Left lung (tissue), 10 donors: ENCODE measurements around the gene DIPK1C. TPM values are rescaled to one million over a fixed set of nuclear protein-coding genes. Genes with fewer than 3 reads are reported as not detected.

Source experiments
- ATAC-seq: fragments of 200-7000 bp; cut with Tn5 transposase; one replicate; pipeline ENCODE4 v1.9.1; 2020; ENCODE audit warnings: moderate library complexity
- DNase-seq, 4 donors: peaks; one replicate each; pipeline ENCODE4 v3.0.0-alpha.2; 2013 to 2020
- H3K27ac ChIP-seq, 2 donors: fragments of 200-600 bp; sonication (generic) in 1 of 2; one replicate each; pipeline versions ENCODE4 v1.5.0 to v1.8.0; 2020 to 2021
- H3K27me3 ChIP-seq, 2 donors: fragments of 200-600 bp; sonication (generic) in 1 of 2; one replicate each; pipeline versions ENCODE4 v1.5.0 to v1.8.0; 2020 to 2021
- H3K36me3 ChIP-seq, 2 donors: fragments of 200-600 bp; sonication (generic) in 1 of 2; one replicate each; pipeline versions ENCODE4 v1.5.0 to v1.8.0; 2020 to 2021
- H3K4me1 ChIP-seq, 2 donors: fragments of 200-600 bp; one replicate each; pipeline ENCODE4 v1.8.0; 2021
- H3K4me3 ChIP-seq, 2 donors: fragments of 200-600 bp; sonication (generic) in 1 of 2; one replicate each; pipeline versions ENCODE4 v1.5.0 to v1.8.0; 2020 to 2021; ENCODE audit warnings: mild to moderate bottlenecking in 1 of 2
- H3K9me3 ChIP-seq, 2 donors: fragments of 200-600 bp; sonication (generic) in 1 of 2; one replicate each; pipeline versions ENCODE4 v1.5.0 to v1.8.0; 2020 to 2021
- intact Hi-C, 2 donors: fragments of 100-400 bp; cut with DNase I; formaldehyde crosslinking; loops; one replicate each; pipeline versions ENCODE4 v1.11.2 to v1.14.2; 2022
- polyA plus RNA-seq, 6 donors: library from polyadenylated mRNA; unstranded; fragments of 120-200 nt; gene quantifications; one replicate each; pipeline ENCODE4 v1.2.1, GENCODE V29; 2013; ENCODE audit not compliant: insufficient read length in 6 of 6
- total RNA-seq, 2 donors: library from RNA; stranded (reverse); fragmentation: NEBNext Ultra II Directional; extraction: Animal tissue kit (Norgen Biotek cat#: 25700); gene quantifications; one replicate each; pipeline ENCODE4 v1.2.1, GENCODE V29; 2021
- TF ChIP-seq, protein P1 (sequence below), 2 donors: fragments of 200-600 bp; sonication (generic) in 1 of 2; IDR thresholded peaks; one replicate each; pipeline versions ENCODE4 v1.5.0 to v1.8.0; 2021; ENCODE audit warnings: antibody characterized with exemption in 2 of 2
- donor health status: DM: no; HTN: yes; CAD: no.
- donor health status: DM: no; HTN: no; CAD: no.

The DIPK1C gene
- total and polyA plus RNA-seq, 8 donors = 0.09 to 0.31 (median 0.21) TPM; not detected in 3

DNA sequence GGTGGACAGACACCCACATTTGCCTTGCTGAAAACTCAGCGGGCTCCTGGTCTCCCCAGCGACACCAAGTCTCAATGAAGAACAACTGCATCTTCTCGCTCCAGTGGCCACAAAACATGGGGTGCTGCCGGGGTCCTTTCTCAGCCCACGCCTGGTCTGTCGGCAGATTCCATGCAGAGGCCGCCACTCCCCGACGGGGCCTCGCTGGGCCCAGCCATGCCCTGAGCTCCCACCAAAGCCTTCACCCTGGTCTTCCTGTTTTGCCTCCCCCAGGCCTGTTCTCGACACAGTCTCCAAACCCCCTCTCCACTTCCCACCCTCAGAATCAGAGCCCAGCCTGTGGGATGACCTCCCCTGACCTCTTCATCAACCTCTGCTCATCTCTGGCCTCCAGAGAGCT, 31.2 kb downstream of the DIPK1C start:
- no peaks in the 10 kb centered on the region for H3K4me1 ChIP-seq
- H3K36me3 ChIP-seq = no peaks in the 10 kb centered on the region
- H3K27ac ChIP-seq = no peak overlapping the region
- H3K9me3 ChIP-seq = peaks cover 0 to 12% of the 10 kb centered on the region in 2 donors
- TF ChIP-seq, protein P1, sequence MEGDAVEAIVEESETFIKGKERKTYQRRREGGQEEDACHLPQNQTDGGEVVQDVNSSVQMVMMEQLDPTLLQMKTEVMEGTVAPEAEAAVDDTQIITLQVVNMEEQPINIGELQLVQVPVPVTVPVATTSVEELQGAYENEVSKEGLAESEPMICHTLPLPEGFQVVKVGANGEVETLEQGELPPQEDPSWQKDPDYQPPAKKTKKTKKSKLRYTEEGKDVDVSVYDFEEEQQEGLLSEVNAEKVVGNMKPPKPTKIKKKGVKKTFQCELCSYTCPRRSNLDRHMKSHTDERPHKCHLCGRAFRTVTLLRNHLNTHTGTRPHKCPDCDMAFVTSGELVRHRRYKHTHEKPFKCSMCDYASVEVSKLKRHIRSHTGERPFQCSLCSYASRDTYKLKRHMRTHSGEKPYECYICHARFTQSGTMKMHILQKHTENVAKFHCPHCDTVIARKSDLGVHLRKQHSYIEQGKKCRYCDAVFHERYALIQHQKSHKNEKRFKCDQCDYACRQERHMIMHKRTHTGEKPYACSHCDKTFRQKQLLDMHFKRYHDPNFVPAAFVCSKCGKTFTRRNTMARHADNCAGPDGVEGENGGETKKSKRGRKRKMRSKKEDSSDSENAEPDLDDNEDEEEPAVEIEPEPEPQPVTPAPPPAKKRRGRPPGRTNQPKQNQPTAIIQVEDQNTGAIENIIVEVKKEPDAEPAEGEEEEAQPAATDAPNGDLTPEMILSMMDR (IDR thresholded peaks at IDR 0.05) = no peak
- H3K4me3 ChIP-seq = no peak overlapping the region
- ATAC-seq (no peak), DNase-seq (no peak)
- no peaks in the 10 kb centered on the region for H3K27me3 ChIP-seq
- intact Hi-C loops = no loop called here

DNA sequence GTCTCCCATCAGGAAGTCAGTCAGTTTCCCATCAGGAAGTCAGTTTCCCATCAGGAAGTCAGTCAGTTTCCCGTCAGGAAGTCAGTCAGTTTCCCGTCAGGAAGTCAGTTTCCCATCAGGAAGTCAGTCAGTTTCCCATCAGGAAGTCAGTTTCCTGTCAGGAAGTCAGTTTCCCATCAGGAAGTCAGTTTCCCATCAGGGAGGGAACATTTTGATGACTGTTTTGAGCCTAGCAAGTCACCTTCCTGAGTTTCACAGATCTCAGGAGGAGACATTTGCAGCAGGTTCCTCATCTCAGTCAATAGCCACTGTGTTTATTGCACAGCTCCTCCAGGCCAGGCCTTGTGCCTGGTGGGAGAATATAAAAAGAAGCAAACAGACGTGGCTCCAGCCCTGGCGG, 31.9 kb downstream of the DIPK1C start:
- Histone ChIP-seq H3K27me3 (no peaks in the 10 kb centered on the region), H3K36me3 (no peaks in the 10 kb centered on the region), H3K9me3 (peaks cover 0 to 12% of the 10 kb centered on the region in 2 donors), H3K4me3 (no peak overlapping the region), H3K27ac (no peak overlapping the region), H3K4me1 (no peaks in the 10 kb centered on the region)
- TF ChIP-seq, protein P1 (IDR thresholded peaks at IDR 0.05) = no peak
- DNase-seq = no peak
- intact Hi-C loops = no loop called here
- no peak for ATAC-seq

DNA sequence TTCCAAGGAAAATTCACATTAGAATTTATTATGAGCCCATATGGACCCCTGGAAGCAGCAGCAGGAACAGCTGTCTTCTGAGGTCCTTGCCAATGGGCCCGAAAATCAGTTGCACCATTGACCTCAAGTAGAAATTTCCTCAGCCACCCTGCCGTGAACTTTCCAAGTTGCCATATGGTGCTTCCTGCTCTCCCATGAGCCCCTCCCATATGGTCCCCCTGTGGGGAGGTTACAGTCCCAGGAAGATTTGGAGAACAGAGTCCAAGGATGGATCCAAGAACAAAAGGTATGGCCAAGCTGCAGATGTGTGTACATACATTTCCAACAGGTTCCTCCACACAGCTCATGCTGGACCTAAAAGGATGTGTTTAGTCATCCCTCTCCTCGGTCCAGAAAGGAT, 34.6 kb downstream of the DIPK1C start:
- TF ChIP-seq, protein P1 (IDR thresholded peaks at IDR 0.05) = no peak
- ATAC-seq (no peak), DNase-seq (peak in 2 of 4 donors; percentile 36 to 60)
- Histone ChIP-seq H3K9me3 (peaks cover 0 to 12% of the 10 kb centered on the region in 2 donors), H3K36me3 (no peaks in the 10 kb centered on the region), H3K27me3 (no peaks in the 10 kb centered on the region), H3K27ac (no peak overlapping the region), H3K4me1 (no peaks in the 10 kb centered on the region), H3K4me3 (no peak overlapping the region)
- intact Hi-C loops = no loop called here

DNA sequence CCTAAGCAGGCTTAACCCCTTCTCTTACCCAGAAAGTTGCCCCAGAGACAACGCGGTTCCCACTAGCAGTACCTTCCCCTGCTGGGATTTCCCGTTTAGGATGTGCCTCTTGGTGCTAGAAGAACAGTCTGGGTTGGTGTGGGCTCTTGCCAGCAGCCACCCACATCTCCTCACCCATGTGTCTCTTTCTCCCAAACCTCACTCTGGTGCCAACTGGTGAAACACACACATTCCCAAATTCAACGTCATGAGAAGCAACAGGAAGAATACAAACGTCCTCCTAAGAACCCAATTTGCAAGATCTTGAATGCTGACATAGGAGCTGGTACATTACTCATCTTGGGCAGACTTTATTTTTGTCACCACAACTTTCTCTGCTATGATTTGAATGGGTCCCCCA, 36.2 kb downstream of the DIPK1C start:
- no peak for ATAC-seq
- H3K36me3 ChIP-seq = no peaks in the 10 kb centered on the region
- TF ChIP-seq, protein P1 (IDR thresholded peaks at IDR 0.05) = no peak
- no peak for DNase-seq
- intact Hi-C loops = no loop called here
- H3K4me1 ChIP-seq = no peaks in the 10 kb centered on the region
- no peak overlapping the region for H3K4me3 ChIP-seq
- no peak overlapping the region for H3K27ac ChIP-seq
- peaks cover 0 to 12% of the 10 kb centered on the region in 2 donors for H3K9me3 ChIP-seq
- H3K27me3 ChIP-seq = no peaks in the 10 kb centered on the region

DNA sequence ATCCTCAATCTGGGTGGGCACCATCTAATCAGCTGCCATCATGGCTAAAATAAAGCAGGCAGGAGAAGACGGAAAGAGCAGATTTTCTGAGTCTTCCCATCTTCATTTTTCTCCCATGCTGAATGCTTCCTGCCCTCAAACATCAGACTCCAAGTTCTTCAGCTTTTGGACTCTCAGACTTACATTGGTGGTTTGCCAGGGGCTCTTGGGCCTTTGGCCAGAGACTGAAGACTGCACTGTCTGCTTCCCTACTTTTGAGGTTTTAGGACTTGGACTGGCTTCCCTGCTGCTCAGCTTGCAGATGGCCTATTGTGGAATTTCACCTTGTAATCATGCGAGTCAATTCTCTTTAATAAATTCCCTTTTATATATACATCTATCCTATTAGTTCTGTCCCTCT, 36.6 kb downstream of the DIPK1C start:
- no peaks in the 10 kb centered on the region for H3K27me3 ChIP-seq
- no peak overlapping the region for H3K27ac ChIP-seq
- no peaks in the 10 kb centered on the region for H3K4me1 ChIP-seq
- H3K9me3 ChIP-seq = peaks cover 0 to 7% of the 10 kb centered on the region in 2 donors
- no peaks in the 10 kb centered on the region for H3K36me3 ChIP-seq
- intact Hi-C loops = no loop called here
- no peak for ATAC-seq
- TF ChIP-seq, protein P1 (IDR thresholded peaks at IDR 0.05) = no peak
- H3K4me3 ChIP-seq = no peak overlapping the region
- peak in 2 of 4 donors; percentile 27 to 56 for DNase-seq
